Measurements from ENCODE around the gene CLOCK.
"Not testable (repeated sequence)": the region's sequence is repeated elsewhere in the genome, so short reads cannot be mapped to it uniquely, and the experiment has no call there.

Gene CLOCK, protein sequence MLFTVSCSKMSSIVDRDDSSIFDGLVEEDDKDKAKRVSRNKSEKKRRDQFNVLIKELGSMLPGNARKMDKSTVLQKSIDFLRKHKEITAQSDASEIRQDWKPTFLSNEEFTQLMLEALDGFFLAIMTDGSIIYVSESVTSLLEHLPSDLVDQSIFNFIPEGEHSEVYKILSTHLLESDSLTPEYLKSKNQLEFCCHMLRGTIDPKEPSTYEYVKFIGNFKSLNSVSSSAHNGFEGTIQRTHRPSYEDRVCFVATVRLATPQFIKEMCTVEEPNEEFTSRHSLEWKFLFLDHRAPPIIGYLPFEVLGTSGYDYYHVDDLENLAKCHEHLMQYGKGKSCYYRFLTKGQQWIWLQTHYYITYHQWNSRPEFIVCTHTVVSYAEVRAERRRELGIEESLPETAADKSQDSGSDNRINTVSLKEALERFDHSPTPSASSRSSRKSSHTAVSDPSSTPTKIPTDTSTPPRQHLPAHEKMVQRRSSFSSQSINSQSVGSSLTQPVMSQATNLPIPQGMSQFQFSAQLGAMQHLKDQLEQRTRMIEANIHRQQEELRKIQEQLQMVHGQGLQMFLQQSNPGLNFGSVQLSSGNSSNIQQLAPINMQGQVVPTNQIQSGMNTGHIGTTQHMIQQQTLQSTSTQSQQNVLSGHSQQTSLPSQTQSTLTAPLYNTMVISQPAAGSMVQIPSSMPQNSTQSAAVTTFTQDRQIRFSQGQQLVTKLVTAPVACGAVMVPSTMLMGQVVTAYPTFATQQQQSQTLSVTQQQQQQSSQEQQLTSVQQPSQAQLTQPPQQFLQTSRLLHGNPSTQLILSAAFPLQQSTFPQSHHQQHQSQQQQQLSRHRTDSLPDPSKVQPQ

DNA sequence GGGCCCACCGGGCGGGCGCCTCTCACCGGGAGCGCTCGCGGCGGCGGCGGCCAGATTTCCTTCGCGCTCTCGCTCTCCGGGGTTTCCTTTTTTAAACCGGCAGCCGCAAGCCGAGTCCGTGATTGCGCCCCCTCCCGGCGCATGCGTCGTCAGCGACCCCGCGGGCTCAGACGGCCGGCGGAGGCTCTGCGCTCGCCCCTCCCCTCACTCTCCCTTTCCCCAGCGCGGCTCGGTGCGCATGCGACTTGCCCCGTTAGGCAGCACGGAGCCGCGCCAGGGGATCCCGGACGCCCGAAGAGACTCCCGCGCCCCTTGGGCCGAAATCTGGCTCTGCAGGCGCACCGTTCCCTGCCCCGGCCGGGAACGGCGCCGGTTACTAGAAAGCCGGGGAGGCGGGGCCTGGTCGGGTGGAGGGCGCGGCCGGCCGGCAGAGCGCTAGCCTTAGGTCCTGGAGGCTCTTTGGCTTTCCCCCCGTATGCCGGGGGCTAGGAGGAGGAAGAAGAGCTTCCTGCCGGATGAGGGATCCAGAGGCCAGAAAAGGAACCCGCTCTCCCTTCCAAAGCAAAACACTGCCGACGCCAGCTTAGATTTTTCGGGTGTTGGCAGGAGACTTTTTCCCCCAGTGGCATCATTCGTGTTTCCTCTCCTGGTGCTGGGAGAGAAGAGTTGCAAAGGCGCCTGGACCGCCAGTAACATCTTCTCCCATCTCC, at the start of gene CLOCK:
Gene CLOCK (minus strand): TSS at position 154 of the 710 bp plus-strand sequence. CDS start 64,124 bp downstream, outside the sequence.
- FAIRE-seq, result peak; percentile 63
- DNase-seq (ENCODE audit: low spot score), result peak; percentile 90

DNA sequence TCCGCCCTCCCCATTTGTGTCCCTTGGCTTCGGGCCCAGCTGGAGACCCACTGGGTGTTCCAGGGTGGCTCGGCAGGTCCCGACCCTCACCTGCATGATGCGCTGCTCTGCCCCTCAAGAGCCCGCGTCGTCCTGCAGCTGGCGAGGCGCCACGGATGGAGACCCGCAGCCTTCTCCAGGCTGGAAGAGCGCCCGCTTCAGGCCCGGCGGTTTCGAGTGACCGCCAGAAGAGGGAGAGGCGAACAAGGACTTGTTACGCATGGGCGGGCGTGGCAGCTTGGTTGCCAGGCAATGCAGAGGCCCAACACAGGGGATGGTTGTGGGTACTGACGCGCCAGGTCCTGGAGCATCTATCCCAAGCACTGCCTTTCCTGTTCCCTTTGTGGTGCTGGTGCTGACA, 45.3 kb upstream of the CLOCK start, which contains the start of gene PDCL2:
Gene PDCL2 (minus strand): TSS at position 232 of the 400 bp plus-strand sequence. CDS start 136 bp downstream, at position 96.
- FAIRE-seq, result no peak
- no peak for DNase-seq (ENCODE audit: low spot score)

DNA sequence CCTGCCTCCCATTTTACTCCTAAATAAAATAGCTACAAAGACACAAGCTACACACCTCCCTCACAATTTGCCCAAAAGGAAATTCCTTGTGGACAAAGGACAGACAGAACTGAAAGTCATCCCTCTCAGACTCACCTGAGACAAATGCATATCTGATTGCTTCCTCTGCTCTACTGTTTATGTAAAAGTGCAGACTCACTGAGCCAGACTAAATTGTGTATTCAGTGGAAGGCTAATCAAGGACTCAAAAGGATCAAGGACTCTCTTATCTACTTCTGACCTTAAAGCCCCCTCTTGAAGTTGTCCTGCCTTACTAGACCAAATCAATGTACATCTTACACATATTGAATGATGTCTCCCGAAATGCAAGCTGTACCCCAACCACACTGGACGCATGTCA, 41.5 kb upstream of the CLOCK start:
- FAIRE-seq, result peak; percentile 62
- DNase-seq (ENCODE audit: low spot score), result no peak

DNA sequence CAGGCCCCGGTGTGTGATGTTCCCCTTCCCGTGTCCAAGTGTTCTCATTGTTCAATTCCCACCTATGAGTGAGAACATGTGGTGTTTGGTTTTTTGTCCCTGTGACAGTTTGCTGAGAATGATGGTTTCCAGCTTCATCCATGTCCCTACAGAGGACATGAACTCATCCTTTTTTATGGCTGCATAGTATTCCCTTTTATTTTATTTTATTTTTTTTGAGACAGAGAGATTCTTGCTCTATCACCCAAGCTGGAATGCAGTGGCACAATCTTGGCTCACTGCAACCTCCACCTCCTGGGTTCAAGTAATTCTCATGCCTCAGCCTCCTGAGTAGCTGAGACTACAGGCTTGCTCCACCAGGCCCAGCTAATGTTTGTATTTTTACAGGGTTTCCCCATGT, 36.1 kb upstream of the CLOCK start:
- FAIRE-seq; DNase-seq (ENCODE audit: low spot score): not testable (repeated sequence)

DNA sequence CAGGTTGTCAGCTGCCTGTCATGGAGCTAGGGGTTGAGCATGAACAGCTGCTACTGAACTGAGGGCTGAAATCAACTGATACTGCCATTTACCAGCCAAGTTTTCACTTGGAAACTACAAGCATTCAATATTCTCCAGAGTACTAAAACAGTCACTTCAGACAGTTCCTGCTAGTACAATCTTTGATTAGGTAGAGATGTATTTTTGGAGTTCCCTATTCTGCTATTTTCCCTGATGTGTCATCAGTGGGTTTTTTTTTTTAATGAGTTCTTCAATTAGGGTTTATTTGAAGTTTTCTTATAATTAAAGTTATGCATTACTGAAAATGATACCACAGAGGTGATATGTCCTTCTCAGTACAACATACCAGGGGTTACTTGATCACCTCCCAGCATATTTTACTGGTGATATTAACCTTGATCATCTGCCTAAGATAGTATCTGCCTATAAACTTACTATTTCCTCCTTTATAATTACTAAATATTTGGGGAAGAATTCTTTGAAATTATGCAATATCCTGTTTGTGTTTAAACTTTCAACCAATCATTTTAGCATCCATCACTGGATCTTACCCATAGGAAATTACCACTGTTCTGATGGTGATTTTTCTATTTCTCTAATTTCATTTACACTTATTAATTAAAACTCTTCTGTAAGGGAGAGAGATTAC, 31.8 kb upstream of the CLOCK start:
- FAIRE-seq, result no peak
- no peak for DNase-seq (ENCODE audit: low spot score)

DNA sequence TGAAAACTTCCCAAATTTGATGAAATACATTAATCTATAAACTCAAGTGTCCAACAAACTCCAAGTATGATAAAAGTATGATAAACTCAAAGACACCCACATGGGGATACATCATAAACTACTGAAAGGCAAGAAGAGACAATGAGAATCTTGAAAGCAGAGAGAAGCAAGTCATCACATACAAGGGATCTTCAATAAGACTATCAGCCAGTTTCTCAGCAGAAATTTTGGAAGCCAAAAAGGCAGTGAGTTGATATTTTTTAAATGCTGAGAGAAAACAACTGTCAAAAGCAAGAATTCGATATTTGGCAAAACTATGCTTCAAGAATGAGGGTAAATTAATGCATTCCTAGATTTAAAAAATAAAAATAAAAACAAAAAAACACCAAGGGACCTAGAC, 28.8 kb upstream of the CLOCK start:
- DNase-seq (ENCODE audit: low spot score) (no peak), FAIRE-seq (no peak)

DNA sequence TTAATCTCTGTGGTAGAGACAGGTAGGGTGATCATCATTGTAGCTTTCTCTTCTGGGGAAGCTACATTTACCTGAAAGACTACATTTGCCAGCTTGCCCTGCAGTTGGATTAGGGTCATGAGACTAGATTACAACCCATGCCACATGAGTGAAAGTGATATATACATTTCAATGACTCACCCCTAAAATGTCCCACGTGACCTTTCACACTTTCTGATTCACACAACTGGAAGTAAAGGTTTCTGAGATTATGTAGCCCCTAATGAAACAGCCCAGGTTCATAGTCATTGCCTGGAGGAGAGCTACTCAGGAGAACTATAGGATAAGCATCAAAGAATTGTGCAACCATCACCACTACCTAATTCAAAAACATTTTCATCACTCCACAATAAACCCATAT, 27.5 kb upstream of the CLOCK start:
- no peak for DNase-seq (ENCODE audit: low spot score)
- FAIRE-seq, result no peak

DNA sequence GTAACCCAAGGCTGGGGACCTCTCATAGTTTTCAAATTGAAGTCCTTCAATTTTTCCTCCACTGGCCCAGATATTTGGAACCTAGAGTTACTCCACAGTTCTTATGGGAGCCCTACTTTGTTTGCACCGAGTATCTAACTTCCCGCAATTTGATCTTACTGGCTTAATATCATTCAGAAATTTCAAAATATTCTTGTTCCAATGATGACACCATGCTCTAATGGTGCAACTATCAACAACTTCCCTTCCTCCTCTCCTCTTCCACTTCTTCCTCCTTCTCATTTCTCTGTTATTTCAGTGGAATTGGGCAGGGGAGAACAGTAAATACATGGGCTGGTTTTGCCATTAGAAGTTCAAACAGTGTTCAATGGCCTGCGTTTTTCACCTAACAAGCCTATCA, 25.1 kb upstream of the CLOCK start:
- FAIRE-seq, result no peak
- DNase-seq (ENCODE audit: low spot score), result no peak

DNA sequence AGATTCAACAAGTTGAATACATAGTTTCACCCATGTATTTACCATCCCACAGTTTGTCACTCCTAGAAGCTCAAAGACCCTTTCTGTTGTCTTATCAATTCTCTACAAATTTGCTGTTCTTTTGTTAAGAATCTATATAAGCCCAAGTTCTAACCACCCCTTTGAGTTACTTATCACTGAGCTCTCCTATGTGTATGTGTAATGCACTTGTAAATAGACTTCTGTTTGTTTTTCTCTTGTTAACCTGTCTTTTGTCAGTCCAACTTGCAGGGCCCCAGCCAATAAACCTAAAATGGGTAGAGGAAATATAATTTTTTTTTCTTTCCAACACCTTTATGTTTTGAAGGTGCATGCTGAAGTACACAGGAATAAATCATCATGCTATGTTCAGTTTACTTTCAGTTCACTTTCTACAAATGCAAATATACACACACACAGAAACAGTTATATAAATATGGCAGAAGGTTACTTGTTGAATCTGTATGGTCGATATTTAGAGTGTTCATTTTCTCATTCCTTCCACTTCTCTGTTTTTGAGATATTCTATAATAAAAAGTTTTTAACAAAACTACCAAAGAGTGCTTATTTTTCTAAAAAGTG, 22.3 kb upstream of the CLOCK start:
- DNase-seq (ENCODE audit: low spot score), result no peak

DNA sequence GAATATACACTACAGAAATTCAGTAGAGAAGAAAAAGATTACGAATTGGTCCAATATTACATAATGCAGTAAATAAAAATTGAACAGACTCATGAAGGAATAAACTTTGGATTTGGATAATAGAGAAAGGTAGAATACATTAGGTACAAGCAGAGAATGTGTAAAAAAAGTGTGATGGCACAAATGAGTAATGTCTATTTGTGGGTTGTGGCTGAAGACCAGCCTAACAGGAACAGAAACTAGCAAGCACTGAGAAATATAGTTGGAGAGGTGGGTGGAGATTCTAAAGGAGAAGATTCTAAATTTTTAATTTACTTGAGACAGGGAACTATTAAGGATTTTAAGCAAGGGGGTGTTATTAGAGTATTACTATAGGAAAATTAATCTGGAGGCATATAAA, 15.2 kb upstream of the CLOCK start:
- no peak for DNase-seq (ENCODE audit: low spot score)
- no peak for FAIRE-seq

More for the DNA sequence above, 22.3 kb upstream of the CLOCK start:
- no peak for FAIRE-seq

DNA sequence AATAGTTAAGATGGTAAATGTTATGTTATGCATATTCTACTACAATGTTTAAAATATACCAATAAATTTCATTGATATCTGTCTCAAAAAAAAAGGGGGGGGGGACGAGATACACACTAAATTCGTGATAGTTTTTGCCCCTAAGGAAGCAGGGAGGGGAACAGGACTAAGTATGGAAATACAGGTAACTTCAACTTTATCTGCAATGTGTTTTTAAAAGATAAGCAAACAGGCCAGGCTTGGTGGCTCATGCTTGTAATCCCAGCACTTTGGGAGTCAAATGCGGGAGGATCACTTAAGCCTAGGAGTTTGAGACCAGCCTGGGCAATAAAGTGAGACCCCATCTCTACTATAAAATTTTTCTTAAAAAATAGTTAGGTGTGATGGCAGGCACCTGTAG, 13.4 kb upstream of the CLOCK start:
- no peak for FAIRE-seq

DNA sequence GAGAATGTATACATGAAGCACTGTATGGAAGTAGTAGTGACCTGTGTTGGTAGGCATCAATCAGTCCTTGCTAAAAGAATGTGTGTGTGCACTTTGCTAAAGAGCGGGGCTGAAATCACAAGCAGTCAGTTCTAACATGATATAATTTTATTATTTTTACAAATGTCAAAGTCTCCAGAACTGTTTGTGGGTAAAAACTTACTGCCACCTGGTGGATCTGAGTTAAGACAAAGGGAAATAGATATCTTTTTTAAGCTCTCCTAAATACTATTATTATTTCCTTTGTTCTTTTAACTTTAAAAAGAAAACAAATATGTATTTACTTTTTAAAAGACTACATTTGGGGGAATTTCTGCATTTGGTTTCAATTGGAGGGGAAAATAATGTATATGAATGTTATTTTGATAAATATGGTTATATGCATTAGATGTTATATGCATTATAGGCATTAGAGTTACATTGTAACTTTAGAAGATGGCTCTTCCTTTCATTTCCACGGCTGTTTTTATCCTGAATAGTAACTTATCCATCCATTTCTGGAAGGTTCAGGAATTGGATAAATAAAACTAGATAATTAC, 7.8 kb upstream of the CLOCK start:
- peak; percentile 20 for DNase-seq (ENCODE audit: low spot score)
- no peak for FAIRE-seq

More for the DNA sequence above, 13.4 kb upstream of the CLOCK start:
- no peak for DNase-seq (ENCODE audit: low spot score)

DNA sequence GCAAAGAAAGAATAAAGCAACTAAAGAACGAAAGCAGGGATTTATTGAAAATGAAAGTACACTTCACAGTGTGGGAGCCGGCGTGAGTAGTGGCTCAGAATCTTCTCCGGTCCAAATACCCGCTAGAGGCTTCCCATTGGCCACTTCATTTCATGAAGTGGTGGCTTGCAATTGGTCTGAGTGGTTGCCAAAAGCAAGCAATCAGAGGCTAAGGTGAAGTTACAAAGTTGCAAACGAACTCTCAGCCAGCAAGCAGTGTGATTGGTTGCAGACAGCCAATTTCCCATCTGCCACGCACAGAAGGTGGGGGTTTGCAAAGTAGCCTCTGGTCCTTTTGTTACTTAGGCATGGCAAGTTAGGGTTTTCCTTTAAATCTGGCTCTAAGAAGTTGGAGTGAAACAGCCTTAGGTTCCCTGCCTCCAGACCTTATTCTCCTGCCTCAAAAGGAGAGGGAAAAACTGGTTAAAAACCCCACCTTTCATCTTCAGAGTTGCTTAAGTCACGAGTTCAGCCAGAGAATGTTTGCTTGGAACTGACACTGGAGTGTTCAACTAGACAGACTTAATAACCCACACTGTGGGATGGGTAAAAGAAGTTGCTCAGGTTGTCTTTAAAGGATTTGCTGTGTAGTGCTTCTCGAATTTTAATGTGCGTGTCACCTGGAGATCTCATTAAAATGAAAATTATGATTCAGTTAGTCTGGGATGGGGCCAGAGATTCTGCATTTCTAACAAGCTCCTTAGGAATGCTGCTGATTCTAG, 6.9 kb upstream of the CLOCK start:
- peak; percentile 38 for DNase-seq (ENCODE audit: low spot score)
- FAIRE-seq, result no peak

DNA sequence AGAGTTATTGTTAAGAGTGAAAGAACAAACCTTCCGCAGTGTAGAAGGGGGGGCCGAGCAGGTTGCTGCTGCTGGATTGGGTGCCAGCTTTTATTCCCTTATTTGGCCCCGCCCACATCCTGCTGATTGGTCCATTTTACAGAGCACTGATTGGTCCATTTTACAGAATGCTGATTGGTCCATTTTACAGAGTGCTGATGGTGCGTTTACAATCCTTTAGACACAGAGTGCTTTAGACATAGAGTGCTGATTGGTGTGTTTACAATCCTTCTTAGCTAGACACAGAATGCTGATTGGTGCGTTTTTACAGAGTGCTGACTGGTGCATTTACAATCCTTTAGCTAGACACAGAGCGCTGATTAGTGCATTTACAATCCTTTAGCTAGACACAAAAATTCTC, 5.3 kb upstream of the CLOCK start:
- not testable (repeated sequence) for FAIRE-seq; DNase-seq (ENCODE audit: low spot score)

DNA sequence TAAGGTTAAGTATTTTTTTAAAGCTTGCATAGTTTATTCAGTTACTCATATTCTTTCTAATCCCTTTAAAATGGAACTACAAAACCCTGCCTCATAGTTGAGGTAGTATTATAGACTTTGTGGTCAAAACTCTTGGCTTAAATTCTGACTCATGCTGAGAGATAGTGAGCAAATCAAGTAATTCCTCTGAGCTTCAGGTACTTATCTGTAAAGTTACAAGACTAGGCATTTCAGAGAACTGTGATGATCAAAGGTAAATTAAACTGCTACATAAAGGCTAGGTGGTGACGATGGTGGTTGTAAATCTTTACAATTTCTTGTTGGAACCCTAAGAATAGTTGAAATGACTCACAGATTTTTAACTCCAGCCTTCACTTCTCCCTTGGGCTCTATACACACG, 3.2 kb upstream of the CLOCK start:
- FAIRE-seq, result no peak

DNA sequence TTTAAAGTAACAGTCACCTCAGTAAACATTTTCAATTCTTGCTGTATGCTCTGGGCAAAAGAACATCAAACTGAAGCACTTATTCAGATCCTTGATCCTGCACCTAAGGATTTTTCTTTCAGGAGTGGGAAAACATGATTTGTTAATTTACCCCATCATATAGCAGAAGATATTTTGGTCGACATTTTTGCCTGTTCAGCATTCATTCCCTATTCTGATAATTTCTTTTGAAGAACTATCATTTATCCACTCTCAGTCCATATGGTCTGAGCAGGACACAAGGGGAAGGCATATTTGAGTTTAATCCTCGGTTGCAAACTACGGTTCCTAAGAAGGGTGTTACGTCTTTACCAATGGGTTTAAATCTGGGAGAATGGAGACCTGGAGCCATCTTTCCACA, 1.2 kb upstream of the CLOCK start:
- DNase-seq (ENCODE audit: low spot score), result no peak

More for the DNA sequence above, 3.2 kb upstream of the CLOCK start:
- peak; percentile 62 for DNase-seq (ENCODE audit: low spot score)

DNA sequence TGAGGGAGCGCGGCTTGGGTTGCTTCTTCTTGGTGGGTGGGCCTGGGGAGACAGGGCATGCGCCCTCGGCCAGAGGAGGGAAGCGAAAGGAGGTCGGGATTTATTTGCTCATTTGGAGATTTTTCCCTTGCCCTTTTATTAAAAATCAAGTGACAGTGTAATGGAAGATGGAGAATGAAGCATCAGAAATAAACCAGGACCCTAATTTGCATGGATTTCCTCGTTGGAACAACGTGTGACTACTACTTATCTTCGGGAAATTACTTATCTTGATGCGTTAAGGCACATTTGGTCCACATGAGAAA, 709 bp upstream of the CLOCK start:
- no peak for DNase-seq (ENCODE audit: low spot score)
- FAIRE-seq, result no peak

More for the DNA sequence above, 1.2 kb upstream of the CLOCK start:
- FAIRE-seq, result peak; percentile 32

DNA sequence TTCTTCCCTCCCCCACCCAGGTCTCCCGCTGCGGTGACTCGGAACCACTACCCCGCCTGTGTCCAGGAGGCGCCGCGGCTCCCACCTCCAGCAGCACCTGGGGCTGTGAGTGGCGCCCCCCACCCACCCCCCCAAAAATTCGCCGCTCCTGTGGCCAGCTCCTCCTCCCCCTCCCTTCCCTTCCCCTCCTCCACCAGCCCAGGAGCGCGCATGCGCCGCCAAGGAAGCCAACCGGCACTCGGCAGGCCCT, 278 bp downstream of the CLOCK start:
- peak; percentile 70 for DNase-seq (ENCODE audit: low spot score)
- no peak for FAIRE-seq

DNA sequence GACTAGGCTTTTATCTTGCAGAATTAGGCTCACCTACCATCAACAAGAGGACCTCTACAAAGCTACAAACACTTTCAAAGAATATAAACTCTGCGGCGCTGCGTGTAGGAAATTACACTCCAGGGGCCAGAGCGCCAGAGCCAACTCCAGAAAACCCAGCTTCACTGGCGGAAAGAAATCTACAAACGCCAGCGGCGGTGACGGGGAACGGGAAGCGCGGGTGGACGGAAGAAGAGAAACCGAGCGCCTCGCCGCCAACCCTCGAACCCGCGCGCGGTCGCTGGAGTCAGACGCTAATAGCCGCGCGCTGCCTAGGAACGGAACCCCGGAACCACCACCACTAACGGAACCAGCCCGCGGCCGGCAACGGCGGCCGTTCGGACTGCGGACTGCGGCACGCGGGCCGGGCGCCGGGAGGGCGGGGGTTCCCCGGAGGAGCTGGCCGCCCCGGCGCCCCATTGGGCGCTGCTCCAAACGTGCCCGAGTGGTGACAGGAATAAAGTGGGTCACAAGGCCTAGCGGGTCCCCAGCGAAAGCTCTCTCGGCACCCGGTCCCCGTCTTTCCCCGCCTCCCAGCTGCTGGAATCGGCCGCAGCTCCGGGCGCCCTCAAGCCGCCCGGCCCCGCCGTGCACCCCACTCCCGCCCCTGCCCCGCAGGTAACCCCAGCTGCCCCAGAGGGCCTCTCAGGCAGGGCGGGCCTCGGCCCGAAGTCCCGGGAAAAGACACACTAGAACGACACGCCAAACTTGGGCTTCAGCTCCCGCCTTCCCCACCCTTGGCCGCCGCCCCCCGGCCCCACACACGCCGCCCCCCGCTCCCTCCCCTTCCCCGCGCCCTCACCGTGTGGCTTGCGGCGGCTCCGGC, 836 bp downstream of the CLOCK start:
- no peak for FAIRE-seq
- peak; percentile 69 for DNase-seq (ENCODE audit: low spot score)
